Measurements from ENCODE around the gene RHOC. TPM values are rescaled to one million over a fixed set of nuclear protein-coding genes. Genes with fewer than 3 reads are reported as not detected.
A peak's percentile ranks its signal among the peaks of the same experiment; 100 is the strongest.

Gene RHOC
- total RNA-seq (10 to 100 TPM in 3 of 5 donors, 1 to 10 TPM in 2; 6.0 to 33.2 (median 12.1) TPM), total RNA-seq (1.1 to 13.3 (median 3.5) reads per million in 29 experiments)
- total RNA-seq (2013): 39.5 TPM

DNA sequence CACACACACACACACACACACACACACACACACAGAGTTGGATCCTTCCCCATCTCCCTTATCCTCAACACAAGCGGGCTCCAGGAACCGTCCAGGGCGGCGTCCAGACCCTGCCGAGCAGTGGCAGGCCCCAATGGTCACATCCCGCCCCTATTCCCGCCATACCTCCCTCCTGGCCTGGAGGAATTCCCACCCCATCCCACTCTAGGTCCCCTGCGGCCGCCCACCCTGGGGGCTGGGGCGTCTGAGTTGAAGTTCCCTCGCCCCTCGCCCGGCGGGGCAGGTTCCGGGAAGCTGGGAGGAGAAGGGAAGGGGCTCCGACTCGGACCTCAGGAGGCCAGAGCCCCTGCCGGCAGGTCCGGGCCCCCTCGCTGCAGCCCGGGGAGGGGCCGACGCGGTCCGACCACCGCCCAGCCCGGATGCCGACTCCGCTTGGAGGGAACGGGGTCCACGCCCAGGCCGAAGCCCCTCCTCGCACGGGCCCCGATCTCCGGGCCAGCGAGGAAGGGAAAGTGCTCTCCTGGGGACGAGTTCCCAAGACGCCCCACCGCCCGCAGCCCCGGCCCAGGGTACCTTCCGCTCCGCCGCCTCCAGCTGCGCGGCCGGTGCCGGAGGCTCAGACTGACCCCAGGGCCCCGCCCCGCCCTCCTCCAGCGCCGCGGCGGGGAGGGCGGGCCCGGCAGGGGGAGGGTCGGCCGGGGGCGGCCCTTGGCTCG, at the start of gene RHOC:
TSS of gene RHOC (minus strand) at position 623 of the 716 bp plus-strand sequence. CDS start 3,328 bp downstream, outside the sequence.
- Mint-ChIP-seq H3K4me1 (peaks cover 38 to 51% (median 39%) of the 10 kb centered on the region in 3 donors), H3K9me3 (no peaks in the 10 kb centered on the region), H3K27ac (peak within 1 kb of the TSS; percentile 44 to 79), H3K36me3 (no peaks in the 10 kb centered on the region), H3K4me3 (peak within 1 kb of the TSS; percentile 70 to 87 (median 84)), H3K27me3 (no peaks in the 10 kb centered on the region)
- ATAC-seq (replicated peaks in 1 of 4): peak; percentile 45 to 58 (median 50)
- CTCF ChIA-PET: no interaction called here
- H3K4me3 ChIP-seq (ENCODE audit: control insufficient read depth in 1 of 2, extremely low read depth in 1 of 2, low read length in 1 of 2): peak within 1 kb of the TSS; percentile 57 to 58
- H3K36me3 ChIP-seq (ENCODE audit: control insufficient read depth in 2 of 2, extremely low read depth in 1 of 2, insufficient read depth in 1 of 2, low read length in 1 of 2): no peaks in the 10 kb centered on the region
- peak in 5 of 35 experiments; percentile 25 to 52 (median 29) for DNase-seq
- H3K27me3 ChIP-seq (replicated peaks in 1 of 2; ENCODE audit: control insufficient read depth in 2 of 2, extremely low read depth in 1 of 2, insufficient read depth in 2 of 2, low read length in 1 of 2): peaks cover 0 to 11% of the 10 kb centered on the region in 2 experiments
- H3K9me3 ChIP-seq: no peaks in the 10 kb centered on the region
- H3K27ac ChIP-seq (ENCODE audit: low read length): no peak within 1 kb of the TSS
- peaks cover 11 to 46% of the 10 kb centered on the region in 2 experiments for H3K4me1 ChIP-seq (ENCODE audit: control insufficient read depth in 1 of 2, extremely low read depth in 1 of 2, insufficient read depth in 2 of 2, low read length in 2 of 2)
- 19% methylated on average over 56 of the region's 61 CpGs for WGBS (ENCODE audit: insufficient coverage)
- POLR2A ChIA-PET: no interaction called here

DNA sequence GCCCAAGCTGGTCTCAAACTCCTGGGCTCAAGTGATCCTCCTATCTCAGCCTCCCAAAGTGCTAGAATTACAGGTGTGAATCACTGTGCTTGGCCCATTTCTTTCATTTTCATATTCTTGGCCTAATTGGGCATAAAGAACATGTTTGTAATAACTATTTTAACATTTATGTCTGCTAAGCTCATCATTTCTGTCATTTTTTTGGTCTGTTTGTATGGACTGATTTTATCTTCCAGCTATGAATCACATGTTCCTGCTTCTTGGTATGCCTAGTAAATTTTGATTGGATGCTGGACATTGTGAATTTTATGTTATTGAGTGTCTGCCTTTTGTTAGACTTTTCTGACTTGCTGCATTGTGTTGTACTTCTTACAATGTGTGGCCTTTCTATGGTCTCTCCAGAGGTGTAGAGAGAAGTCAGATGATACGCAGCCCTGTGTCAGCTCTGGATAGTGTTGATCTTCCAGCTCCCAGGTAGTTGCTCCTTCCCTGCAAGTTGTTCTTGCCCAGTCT, 47.2 kb upstream of the RHOC start:
- H3K27me3 ChIP-seq (replicated peaks in 1 of 2; ENCODE audit: control insufficient read depth in 2 of 2, extremely low read depth in 1 of 2, insufficient read depth in 2 of 2, low read length in 1 of 2): peaks cover 0 to 41% of the 10 kb centered on the region in 2 experiments
- H3K4me3 Mint-ChIP-seq: no peak overlapping the region
- peaks cover 8% of the 10 kb centered on the region for H3K36me3 Mint-ChIP-seq
- H3K9me3 Mint-ChIP-seq: peaks cover 0 to 11% (median 10%) of the 10 kb centered on the region in 3 donors
- no peak for DNase-seq
- POLR2A ChIA-PET: no interaction called here
- WGBS (ENCODE audit: insufficient coverage): no CpG with 5 or more reads among the region's 1 CpG
- no peak overlapping the region for H3K27ac ChIP-seq (ENCODE audit: low read length)
- no peaks in the 10 kb centered on the region for H3K36me3 ChIP-seq (ENCODE audit: control insufficient read depth in 2 of 2, extremely low read depth in 1 of 2, insufficient read depth in 1 of 2, low read length in 1 of 2)
- H3K4me1 Mint-ChIP-seq: no peaks in the 10 kb centered on the region
- H3K4me1 ChIP-seq (ENCODE audit: control insufficient read depth in 1 of 2, extremely low read depth in 1 of 2, insufficient read depth in 2 of 2, low read length in 2 of 2): no peaks in the 10 kb centered on the region
- no peak for ATAC-seq (replicated peaks in 1 of 4)
- H3K27me3 Mint-ChIP-seq: peaks cover 35 to 52% of the 10 kb centered on the region in 2 donors
- no peak overlapping the region for H3K4me3 ChIP-seq (ENCODE audit: control insufficient read depth in 1 of 2, extremely low read depth in 1 of 2, low read length in 1 of 2)
- CTCF ChIA-PET: no interaction called here
- H3K9me3 ChIP-seq: no peaks in the 10 kb centered on the region
- H3K27ac Mint-ChIP-seq: no peak overlapping the region

DNA sequence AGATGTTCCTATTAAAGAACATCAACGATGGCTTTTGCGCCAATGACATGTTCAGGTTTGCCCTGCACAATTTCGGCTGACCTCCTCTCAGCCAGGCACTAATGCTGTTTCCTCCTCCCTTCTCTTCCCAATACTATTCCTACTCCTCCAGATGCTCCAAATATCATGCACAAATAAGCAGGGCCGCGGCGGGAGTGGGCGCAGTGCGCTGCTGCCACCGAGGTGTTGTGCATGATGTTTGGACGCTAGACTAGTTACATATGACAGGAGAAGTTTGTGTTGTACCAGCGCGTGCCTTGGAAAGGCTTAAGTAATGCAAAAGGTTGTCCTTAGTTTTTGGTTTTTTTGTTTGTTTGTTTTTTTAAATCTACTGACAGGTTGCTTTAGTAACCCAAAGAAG, 41.5 kb upstream of the RHOC start:
- no peak for DNase-seq
- POLR2A ChIA-PET: no interaction called here
- CTCF ChIA-PET: no interaction called here
- H3K4me3 Mint-ChIP-seq: no peak overlapping the region
- H3K27ac Mint-ChIP-seq: no peak overlapping the region
- peaks cover 42 to 49% of the 10 kb centered on the region in 2 donors for H3K27me3 Mint-ChIP-seq
- no peak overlapping the region for H3K27ac ChIP-seq (ENCODE audit: low read length)
- peaks cover 0 to 10% of the 10 kb centered on the region in 2 experiments for H3K4me1 ChIP-seq (ENCODE audit: control insufficient read depth in 1 of 2, extremely low read depth in 1 of 2, insufficient read depth in 2 of 2, low read length in 2 of 2)
- H3K36me3 Mint-ChIP-seq: no peaks in the 10 kb centered on the region
- no peak for ATAC-seq (replicated peaks in 1 of 4)
- peaks cover 0 to 2% (median 0%) of the 10 kb centered on the region in 3 donors for H3K9me3 Mint-ChIP-seq
- H3K36me3 ChIP-seq (ENCODE audit: control insufficient read depth in 2 of 2, extremely low read depth in 1 of 2, insufficient read depth in 1 of 2, low read length in 1 of 2): no peaks in the 10 kb centered on the region
- WGBS (ENCODE audit: insufficient coverage): 99% methylated on average over 5 of the region's 12 CpGs
- H3K27me3 ChIP-seq (replicated peaks in 1 of 2; ENCODE audit: control insufficient read depth in 2 of 2, extremely low read depth in 1 of 2, insufficient read depth in 2 of 2, low read length in 1 of 2): peaks cover 3 to 41% of the 10 kb centered on the region in 2 experiments
- H3K4me1 Mint-ChIP-seq: peaks cover 6 to 10% (median 6%) of the 10 kb centered on the region in 3 donors
- no peaks in the 10 kb centered on the region for H3K9me3 ChIP-seq
- no peak overlapping the region for H3K4me3 ChIP-seq (ENCODE audit: control insufficient read depth in 1 of 2, extremely low read depth in 1 of 2, low read length in 1 of 2)

DNA sequence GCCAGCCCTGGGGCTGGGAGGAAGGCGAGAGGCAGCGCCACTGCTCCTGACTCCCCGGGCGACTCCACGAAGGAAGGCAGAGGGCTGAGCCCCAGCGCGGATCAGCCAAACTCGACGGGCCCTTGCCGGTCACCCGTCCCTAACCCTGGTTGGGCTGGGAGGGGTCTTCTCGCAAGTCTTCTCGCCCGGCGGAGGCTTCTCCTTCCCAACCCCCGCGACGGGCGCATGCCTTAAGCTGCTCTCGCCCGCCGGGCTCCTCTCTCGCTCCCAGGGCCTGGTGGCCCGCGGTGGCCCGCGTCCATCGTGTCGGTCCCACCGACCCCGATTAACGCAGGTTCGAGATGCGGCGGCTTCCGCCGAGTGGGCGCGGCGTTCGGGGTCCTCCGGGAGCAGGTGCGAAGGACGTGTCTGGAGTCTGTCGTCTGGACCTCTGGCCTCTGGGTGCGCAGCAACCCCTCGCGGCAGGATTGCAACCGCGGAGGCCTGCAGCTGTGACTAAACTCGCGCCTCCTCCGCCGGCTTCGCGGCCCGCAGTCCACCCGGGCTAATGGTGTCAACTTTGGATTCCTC, 37.2 kb upstream of the RHOC start:
- no peak for DNase-seq
- Histone ChIP-seq H3K4me1 (ENCODE audit: control insufficient read depth in 1 of 2, extremely low read depth in 1 of 2, insufficient read depth in 2 of 2, low read length in 2 of 2) (peaks cover 0 to 10% of the 10 kb centered on the region in 2 experiments), H3K27me3 (replicated peaks in 1 of 2; ENCODE audit: control insufficient read depth in 2 of 2, extremely low read depth in 1 of 2, insufficient read depth in 2 of 2, low read length in 1 of 2) (peaks cover 3 to 61% of the 10 kb centered on the region in 2 experiments), H3K36me3 (ENCODE audit: control insufficient read depth in 2 of 2, extremely low read depth in 1 of 2, insufficient read depth in 1 of 2, low read length in 1 of 2) (no peaks in the 10 kb centered on the region), H3K9me3 (no peaks in the 10 kb centered on the region), H3K4me3 (ENCODE audit: control insufficient read depth in 1 of 2, extremely low read depth in 1 of 2, low read length in 1 of 2) (no peak overlapping the region), H3K27ac (ENCODE audit: low read length) (no peak overlapping the region)
- 11% methylated on average over 58 of the region's 58 CpGs for WGBS (ENCODE audit: insufficient coverage)
- H3K27me3 Mint-ChIP-seq: peaks cover 64 to 68% of the 10 kb centered on the region in 2 donors
- peak overlapping the region in 1 of 3 donors; percentile 45 for H3K4me3 Mint-ChIP-seq
- ChIA-PET CTCF (no interaction called here), POLR2A (no interaction called here)
- H3K9me3 Mint-ChIP-seq: no peaks in the 10 kb centered on the region
- H3K36me3 Mint-ChIP-seq: no peaks in the 10 kb centered on the region
- H3K4me1 Mint-ChIP-seq: peaks cover 6 to 11% (median 8%) of the 10 kb centered on the region in 3 donors
- no peak overlapping the region for H3K27ac Mint-ChIP-seq
- peak in 1 of 4 experiments; percentile 9 for ATAC-seq (replicated peaks in 1 of 4)

DNA sequence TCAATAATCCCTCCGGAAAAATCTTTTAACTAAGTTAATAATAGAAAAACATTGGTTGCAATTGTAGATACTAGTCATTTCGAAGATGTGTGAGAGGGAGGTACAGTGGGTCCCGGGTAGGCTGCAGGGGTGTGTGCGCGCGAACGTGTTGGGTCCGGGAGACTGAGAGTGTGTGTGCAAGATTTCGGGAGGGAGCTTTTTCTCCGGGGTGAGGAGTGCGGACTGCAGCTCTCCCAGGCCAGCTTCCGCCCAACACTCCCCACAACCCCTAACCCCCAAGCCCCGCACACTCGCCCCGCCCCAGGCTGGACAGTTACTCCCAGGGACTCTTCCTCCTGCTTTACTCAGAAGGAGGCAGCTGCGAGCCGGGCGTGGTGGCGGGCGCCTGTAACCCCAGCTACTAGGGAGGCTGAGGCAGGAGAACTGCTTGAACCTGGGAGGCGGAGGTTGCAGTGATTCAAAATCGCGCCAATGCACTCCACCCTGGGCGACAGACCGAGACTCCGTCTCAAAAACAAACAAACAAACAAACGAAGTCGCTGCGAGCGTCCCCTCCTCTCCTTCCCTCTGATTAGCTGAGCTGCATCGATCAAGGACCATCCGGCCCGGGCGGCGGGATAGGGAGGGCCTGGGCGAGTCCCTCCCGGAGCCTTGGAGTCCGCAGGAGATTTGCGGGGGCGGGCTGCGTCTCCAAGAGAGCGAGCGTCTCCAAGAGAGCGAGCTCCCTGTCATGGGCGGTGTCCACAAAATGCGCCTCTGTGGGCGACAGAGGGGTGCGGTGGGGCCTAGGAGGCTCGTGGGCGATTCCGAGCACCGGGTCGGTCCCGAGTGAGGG, 36.5 kb upstream of the RHOC start:
- ATAC-seq (replicated peaks in 1 of 4): no peak
- CTCF ChIA-PET: no interaction called here
- H3K36me3 Mint-ChIP-seq: no peaks in the 10 kb centered on the region

DNA sequence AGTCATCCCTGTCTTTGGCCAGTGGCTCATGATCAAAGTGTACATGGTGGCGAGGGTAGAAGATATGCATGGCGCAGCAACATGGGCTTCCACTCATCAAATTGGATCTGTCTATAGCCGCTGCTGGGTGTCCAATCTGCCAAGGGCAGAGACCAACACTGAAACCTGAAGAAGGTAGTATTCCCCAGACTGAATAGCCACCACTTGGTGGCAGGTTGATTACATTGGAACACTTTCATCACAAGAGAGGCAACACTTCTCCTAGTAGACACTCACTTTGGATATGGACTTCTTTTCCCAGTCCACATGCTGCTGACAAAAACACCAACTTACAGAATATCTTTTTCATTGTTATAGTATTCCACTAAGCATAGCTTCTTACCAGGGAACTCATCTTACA, 30.6 kb upstream of the RHOC start:
- ChIA-PET CTCF (no interaction called here), POLR2A (interaction anchor here in 1 of 2 donors (0.6 kb wide), 1 partner anchor 173 kb away, joined by 12 read pairs; no protein-coding TSS in a partner anchor)
- Histone ChIP-seq H3K4me1 (ENCODE audit: control insufficient read depth in 1 of 2, extremely low read depth in 1 of 2, insufficient read depth in 2 of 2, low read length in 2 of 2) (no peaks in the 10 kb centered on the region), H3K9me3 (no peaks in the 10 kb centered on the region), H3K27ac (ENCODE audit: low read length) (no peak overlapping the region), H3K4me3 (ENCODE audit: control insufficient read depth in 1 of 2, extremely low read depth in 1 of 2, low read length in 1 of 2) (no peak overlapping the region), H3K27me3 (replicated peaks in 1 of 2; ENCODE audit: control insufficient read depth in 2 of 2, extremely low read depth in 1 of 2, insufficient read depth in 2 of 2, low read length in 1 of 2) (peaks cover 0 to 34% of the 10 kb centered on the region in 2 experiments), H3K36me3 (ENCODE audit: control insufficient read depth in 2 of 2, extremely low read depth in 1 of 2, insufficient read depth in 1 of 2, low read length in 1 of 2) (no peaks in the 10 kb centered on the region)
- no peaks in the 10 kb centered on the region for H3K9me3 Mint-ChIP-seq
- H3K4me3 Mint-ChIP-seq: no peak overlapping the region
- no peak for DNase-seq
- 77% methylated on average over 3 of the region's 3 CpGs for WGBS (ENCODE audit: insufficient coverage)
- H3K27ac Mint-ChIP-seq: no peak overlapping the region
- ATAC-seq (replicated peaks in 1 of 4): no peak
- peaks cover 43 to 55% of the 10 kb centered on the region in 2 donors for H3K27me3 Mint-ChIP-seq
- H3K36me3 Mint-ChIP-seq: no peaks in the 10 kb centered on the region
- H3K4me1 Mint-ChIP-seq: no peaks in the 10 kb centered on the region

More for the DNA sequence above, 36.5 kb upstream of the RHOC start:
- Histone ChIP-seq H3K27ac (ENCODE audit: low read length) (no peak overlapping the region), H3K9me3 (no peaks in the 10 kb centered on the region), H3K36me3 (ENCODE audit: control insufficient read depth in 2 of 2, extremely low read depth in 1 of 2, insufficient read depth in 1 of 2, low read length in 1 of 2) (no peaks in the 10 kb centered on the region), H3K4me3 (ENCODE audit: control insufficient read depth in 1 of 2, extremely low read depth in 1 of 2, low read length in 1 of 2) (no peak overlapping the region), H3K27me3 (replicated peaks in 1 of 2; ENCODE audit: control insufficient read depth in 2 of 2, extremely low read depth in 1 of 2, insufficient read depth in 2 of 2, low read length in 1 of 2) (peaks cover 3 to 60% of the 10 kb centered on the region in 2 experiments), H3K4me1 (ENCODE audit: control insufficient read depth in 1 of 2, extremely low read depth in 1 of 2, insufficient read depth in 2 of 2, low read length in 2 of 2) (peaks cover 0 to 10% of the 10 kb centered on the region in 2 experiments)
- H3K27ac Mint-ChIP-seq: no peak overlapping the region
- no peak for DNase-seq
- H3K9me3 Mint-ChIP-seq: no peaks in the 10 kb centered on the region
- peaks cover 6 to 11% (median 8%) of the 10 kb centered on the region in 3 donors for H3K4me1 Mint-ChIP-seq
- POLR2A ChIA-PET: no interaction called here
- peak overlapping the region in 1 of 3 donors; percentile 44 for H3K4me3 Mint-ChIP-seq
- H3K27me3 Mint-ChIP-seq: peaks cover 65 to 70% of the 10 kb centered on the region in 2 donors
- WGBS (ENCODE audit: insufficient coverage): 22% methylated on average over 36 of the region's 54 CpGs

All from T-cell (primary cell).